HUES64 (cell line): Measurements from ENCODE around the gene ARHGAP18.

Experiments used
- H3K27ac ChIP-seq: 2 replicates; pipeline ENCODE4 v1.7.0; 2013; ENCODE audit warnings: low read depth, low read length, inconsistent platforms
- H3K27me3 ChIP-seq: 2 replicates; pipeline ENCODE4 v1.6.1; 2013; ENCODE audit warnings: mild to moderate bottlenecking, low read length; ENCODE audit not compliant: insufficient read depth
- H3K36me3 ChIP-seq: 2 replicates; pipeline ENCODE4 v1.6.1; 2013; ENCODE audit warnings: mild to moderate bottlenecking, low read length; ENCODE audit not compliant: insufficient read depth
- H3K4me1 ChIP-seq: 2 replicates; pipeline ENCODE4 v1.6.1; 2013; ENCODE audit warnings: mild to moderate bottlenecking, low read length, moderate library complexity; ENCODE audit not compliant: insufficient read depth
- H3K4me3 ChIP-seq: 2 replicates; pipeline ENCODE4 v1.5.1; 2013; ENCODE audit warnings: mild to moderate bottlenecking, low read length, moderate library complexity
- H3K9ac ChIP-seq: 2 replicates; pipeline ENCODE4 v1.6.1; 2013; ENCODE audit warnings: mild to moderate bottlenecking, low read depth, low read length
- H3K9me3 ChIP-seq: 2 replicates; pipeline ENCODE4 v1.6.1; 2013; ENCODE audit warnings: low read depth, low read length; ENCODE audit not compliant: insufficient read depth
- WGBS: fragments of 150-250, 120-280 bp; methylation state at CpG from one replicate; pipeline ENCODE4 v1.1.7; 2013; ENCODE audit warnings: missing lambda C conversion rate; 5-methylcytosine and 5-hydroxymethylcytosine counted together

The ARHGAP18 gene

GRCh38 chr6:129544892-129545612 is 164.9 kb downstream of the ARHGAP18 start:
- no peaks in the 10 kb centered on the region for H3K9me3 ChIP-seq
- H3K27me3 ChIP-seq, result no peaks in the 10 kb centered on the region
- no peak overlapping the region for H3K9ac ChIP-seq
- H3K36me3 ChIP-seq, result no peaks in the 10 kb centered on the region
- no peaks in the 10 kb centered on the region for H3K4me1 ChIP-seq
- WGBS, result 94% methylated on average over 8 of the region's 8 CpGs
- H3K27ac ChIP-seq, result no peak overlapping the region
- H3K4me3 ChIP-seq, result no peak overlapping the region

GRCh38 chr6:129543981-129544380 is 166.0 kb downstream of the ARHGAP18 start:
- Histone ChIP-seq H3K9me3 (no peaks in the 10 kb centered on the region), H3K36me3 (no peaks in the 10 kb centered on the region), H3K4me3 (no peak overlapping the region), H3K27ac (no peak overlapping the region), H3K9ac (no peak overlapping the region), H3K27me3 (no peaks in the 10 kb centered on the region), H3K4me1 (no peaks in the 10 kb centered on the region)
- 88% methylated on average over 2 of the region's 2 CpGs for WGBS

DNA sequence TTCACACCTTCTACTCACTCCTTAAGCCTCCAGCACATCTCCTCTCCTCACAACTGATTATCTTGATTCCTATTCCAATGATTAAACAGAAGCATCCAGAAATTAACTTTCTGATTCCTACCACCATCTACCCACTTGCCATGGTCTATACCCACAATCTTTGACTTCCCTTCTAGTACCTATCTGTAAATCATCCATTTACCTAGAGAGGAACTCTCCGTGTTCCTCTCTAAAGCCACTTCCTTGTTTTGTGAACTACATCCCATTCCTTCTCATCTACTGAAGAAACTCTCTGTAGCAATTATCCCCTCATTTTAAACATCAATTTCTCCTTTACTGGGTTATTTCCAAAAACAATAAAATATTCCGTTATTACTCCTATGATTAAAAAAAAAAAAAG is 167.3 kb downstream of the ARHGAP18 start:
- no peak overlapping the region for H3K4me3 ChIP-seq
- no peaks in the 10 kb centered on the region for H3K9me3 ChIP-seq
- no peak overlapping the region for H3K27ac ChIP-seq
- no peaks in the 10 kb centered on the region for H3K36me3 ChIP-seq
- no peaks in the 10 kb centered on the region for H3K4me1 ChIP-seq
- no peak overlapping the region for H3K9ac ChIP-seq
- H3K27me3 ChIP-seq, result no peaks in the 10 kb centered on the region
- 94% methylated on average over 2 of the region's 2 CpGs for WGBS

DNA sequence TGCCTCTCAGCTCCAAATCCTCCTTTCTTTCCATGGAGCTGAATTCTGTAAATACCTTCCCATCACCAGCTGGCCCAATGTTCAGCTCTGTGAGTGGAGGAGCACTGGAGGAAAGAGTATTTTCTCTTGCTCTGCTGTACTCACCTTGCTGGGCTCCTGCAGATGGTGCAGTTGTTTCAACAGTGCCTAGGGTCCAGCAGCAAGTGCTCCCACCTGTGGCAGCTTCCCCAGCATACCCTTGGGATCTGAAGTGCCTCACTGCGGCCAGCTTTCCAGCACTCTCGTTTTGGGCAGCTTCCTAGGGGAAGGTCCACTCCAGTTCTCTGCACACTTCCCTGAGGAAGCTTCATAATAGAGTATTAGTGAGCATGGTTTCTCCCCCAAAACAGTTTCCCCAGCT is 170.9 kb downstream of the ARHGAP18 start:
- WGBS, result 89% methylated on average over 2 of the region's 2 CpGs

DNA sequence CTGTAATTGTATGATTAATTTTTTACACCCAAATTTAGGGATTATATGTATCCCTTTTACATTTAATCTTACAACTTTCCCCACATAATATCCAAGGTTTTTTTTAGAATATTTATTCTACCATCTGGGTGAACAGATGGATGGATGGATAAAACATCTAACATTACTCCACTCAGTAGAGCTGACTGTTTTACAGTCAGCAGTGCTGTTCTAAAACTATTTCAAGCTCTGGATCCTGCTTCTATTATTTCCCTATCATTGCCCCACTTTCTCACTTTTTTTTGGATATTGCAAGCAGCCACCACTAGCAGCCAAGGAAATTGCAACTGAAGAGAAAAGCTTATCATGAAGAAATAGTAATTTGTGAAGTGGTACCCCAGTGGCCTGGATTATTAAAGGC is 173.7 kb downstream of the ARHGAP18 start:
- Histone ChIP-seq H3K9me3 (no peaks in the 10 kb centered on the region), H3K27ac (no peak overlapping the region), H3K27me3 (no peaks in the 10 kb centered on the region), H3K4me3 (no peak overlapping the region), H3K4me1 (no peaks in the 10 kb centered on the region), H3K9ac (no peak overlapping the region), H3K36me3 (no peaks in the 10 kb centered on the region)

More for the DNA sequence above, 170.9 kb downstream of the ARHGAP18 start:
- Histone ChIP-seq H3K27ac (no peak overlapping the region), H3K9me3 (no peaks in the 10 kb centered on the region), H3K36me3 (no peaks in the 10 kb centered on the region), H3K4me3 (no peak overlapping the region), H3K9ac (no peak overlapping the region), H3K27me3 (no peaks in the 10 kb centered on the region), H3K4me1 (no peaks in the 10 kb centered on the region)

GRCh38 chr6:129534926-129535325 is 175.1 kb downstream of the ARHGAP18 start:
- Histone ChIP-seq H3K27ac (no peak overlapping the region), H3K9ac (no peak overlapping the region), H3K4me1 (no peaks in the 10 kb centered on the region), H3K27me3 (no peaks in the 10 kb centered on the region), H3K36me3 (no peaks in the 10 kb centered on the region), H3K9me3 (no peaks in the 10 kb centered on the region), H3K4me3 (no peak overlapping the region)
